ENCODE measurements around the gene PIGK.

DNA sequence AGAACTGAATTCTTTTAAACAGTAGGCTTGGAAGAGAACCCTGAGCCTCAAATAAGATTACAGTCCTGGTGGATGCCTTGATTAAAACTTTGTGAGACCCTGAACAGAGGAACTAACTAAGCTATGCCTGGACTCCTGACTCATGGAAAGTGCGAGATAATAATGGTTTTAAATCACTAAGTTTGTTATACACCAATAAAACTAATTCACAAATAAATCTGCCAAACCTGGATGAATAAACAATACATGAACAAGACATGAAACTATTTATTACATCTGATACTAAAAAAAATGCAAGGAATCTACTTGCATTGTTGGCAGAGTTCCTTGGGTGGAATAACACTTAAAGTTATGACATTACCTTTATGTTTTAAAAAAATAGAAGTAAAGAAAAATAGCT, 118.4 kb downstream of the PIGK start:
- no peak for TF ChIP-seq CTCF (IDR thresholded peaks at IDR 0.05 in 4 of 5, conservative IDR thresholded peaks at IDR 0.05 in 1 of 5)
- no peak for TF ChIP-seq POLR2A (IDR thresholded peaks at IDR 0.05)
